Naive thymus-derived CD8-positive, alpha-beta T cell (primary cell): ENCODE measurements around the gene PCDH15. TPM values are rescaled to one million over a fixed set of nuclear protein-coding genes. Genes with fewer than 3 reads are reported as not detected.

Experiments
- ATAC-seq, 2 donors: fragments of 150-1000 bp; cut with Tn5 transposase in 1 of 2; sonication (Bioruptor Pico), chemical (Tn5 transposase) in 1 of 2; 1 replicate in 1 of 2; 2 replicates in 1 of 2; pipeline ENCODE4 v1.10.0; 2021; ENCODE audit warnings: mild to moderate bottlenecking in 2 of 2, moderate library complexity in 2 of 2
- POLR2A ChIA-PET: fragments of 350-600 bp; sonication (Branson Sonifier 250); formaldehyde crosslinking; loops from one replicate; lab custom pipeline; 2021; ENCODE audit warnings: antibody characterized with exemption; lab: Charles Lee
- DNase-seq, 10 donors: peaks; one replicate each; pipeline versions ENCODE4 v3.0.0 to v3.0.0-alpha.2; 2020 to 2022
- H3K27ac Mint-ChIP-seq, 10 donors: one replicate each; pipeline ENCODE4 v1.8.0; 2020 to 2022; ENCODE audit warnings: mild to moderate bottlenecking in 10 of 10, mixed read lengths in 10 of 10, moderate library complexity in 4 of 10, inconsistent platforms in 1 of 10
- H3K27me3 Mint-ChIP-seq, 5 donors: one replicate each; pipeline ENCODE4 v1.8.0; 2021 to 2022; ENCODE audit warnings: mixed read lengths in 5 of 5
- H3K36me3 Mint-ChIP-seq, 3 donors: one replicate each; pipeline ENCODE4 v1.8.0; 2020 to 2022; ENCODE audit warnings: mixed read lengths in 3 of 3, mild to moderate bottlenecking in 2 of 3, inconsistent platforms in 1 of 3
- H3K4me1 Mint-ChIP-seq, 4 donors: one replicate each; pipeline ENCODE4 v1.8.0; 2021 to 2022; ENCODE audit warnings: mixed read lengths in 4 of 4
- H3K4me3 Mint-ChIP-seq, 10 donors: one replicate each; pipeline ENCODE4 v1.8.0; 2020 to 2022; ENCODE audit warnings: mild to moderate bottlenecking in 10 of 10, mixed read lengths in 10 of 10, moderate library complexity in 6 of 10, inconsistent platforms in 1 of 10
- H3K9me3 Mint-ChIP-seq, 9 donors: one replicate each; pipeline ENCODE4 v1.8.0; 2020 to 2022; ENCODE audit warnings: mixed read lengths in 9 of 9, mild to moderate bottlenecking in 3 of 9, inconsistent platforms in 1 of 9, moderate library complexity in 1 of 9
- microRNA-seq: library from miRNA; unstranded; fragments of <30 nt; microRNA quantifications from one replicate; pipeline ENCODE4 v1.2.0, GENCODE V29; 2022; ENCODE audit warnings: borderline microRNAs expressed
- polyA plus RNA-seq, 3 donors: library from polyadenylated mRNA; unstranded; fragments of 300-500 nt; fragmentation: Illumina TruSeq; gene quantifications; one replicate each; pipeline ENCODE4 v1.2.3, GENCODE V29; 2021
- total RNA-seq, 8 experiments: library from RNA in 2 of 8; stranded (reverse) in 2 of 8; gene quantifications; one replicate each; pipeline ENCODE4 v1.2.3 and lab custom pipeline; 2021 to 2026

PCDH15 gene
- total and polyA plus RNA-seq, 5 experiments from 2014 or later = not detected

GRCh38 chr10:53808677-53809372 is 992.2 kb downstream of the PCDH15 start:
- POLR2A ChIA-PET = no interaction called here
- Mint-ChIP-seq H3K27me3 (no peaks in the 10 kb centered on the region), H3K27ac (no peak overlapping the region), H3K36me3 (no peaks in the 10 kb centered on the region), H3K9me3 (peaks cover 0 to 32% (median 9%) of the 10 kb centered on the region in 9 donors), H3K4me3 (no peak overlapping the region), H3K4me1 (no peaks in the 10 kb centered on the region)
- DNase-seq = no peak
- no peak for ATAC-seq

DNA sequence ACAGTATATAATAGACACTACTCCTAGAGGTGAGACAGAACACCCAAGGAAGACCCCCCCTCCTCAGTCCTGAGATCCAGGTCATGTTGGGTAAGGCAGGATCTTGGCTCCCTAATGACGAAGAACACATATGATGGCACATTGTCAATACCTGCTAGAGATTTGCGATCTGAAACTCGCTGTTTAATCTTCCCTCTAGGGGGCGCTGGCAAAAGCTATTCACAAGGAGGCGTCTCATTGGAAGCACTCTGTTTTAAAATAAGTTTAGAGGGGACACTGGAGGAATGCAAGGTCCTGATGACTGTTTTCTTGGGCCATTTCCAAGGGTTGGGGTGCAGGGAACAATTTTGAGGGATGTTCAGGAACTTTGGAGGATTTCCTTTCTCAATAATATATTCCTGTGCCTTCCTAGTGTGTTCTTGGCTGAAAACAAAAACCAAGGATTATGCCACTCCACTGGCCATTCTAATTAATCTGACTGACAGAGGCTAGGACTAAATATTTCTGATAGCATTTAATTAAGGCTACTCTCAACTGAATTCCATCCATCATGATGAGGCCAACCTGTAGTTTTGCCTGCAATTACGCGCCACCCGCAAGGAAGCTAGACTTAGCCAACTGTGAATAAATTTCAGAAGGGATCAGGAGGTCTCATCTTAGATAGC is 1014.7 kb downstream of the PCDH15 start:
- ATAC-seq (no peak), DNase-seq (no peak)
- Mint-ChIP-seq H3K9me3 (peaks cover 0 to 18% (median 10%) of the 10 kb centered on the region in 9 donors), H3K36me3 (no peaks in the 10 kb centered on the region), H3K27me3 (no peaks in the 10 kb centered on the region), H3K4me1 (no peaks in the 10 kb centered on the region), H3K4me3 (no peak overlapping the region), H3K27ac (no peak overlapping the region)
- POLR2A ChIA-PET = no interaction called here

DNA sequence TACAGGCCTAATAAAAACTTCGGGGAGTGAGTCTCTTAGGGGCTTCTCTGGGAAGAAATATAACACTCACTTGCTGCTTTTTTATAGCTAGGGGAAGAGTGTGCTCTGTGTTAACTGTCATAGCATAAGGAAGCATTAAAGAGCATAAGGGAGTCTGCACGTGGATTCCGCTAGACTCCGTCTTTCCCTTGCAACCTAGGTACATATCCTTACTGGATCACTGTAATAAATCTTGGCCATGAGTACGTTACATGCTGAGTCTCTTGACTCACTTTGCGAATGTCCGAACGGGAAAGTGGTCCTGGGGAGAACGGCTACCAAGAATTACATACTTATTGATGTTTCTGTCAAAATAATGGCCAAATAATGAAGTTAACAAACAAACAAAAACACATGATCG is 1029.3 kb downstream of the PCDH15 start:
- Mint-ChIP-seq H3K36me3 (no peaks in the 10 kb centered on the region), H3K27me3 (no peaks in the 10 kb centered on the region), H3K4me3 (no peak overlapping the region), H3K9me3 (peaks cover 2 to 34% (median 10%) of the 10 kb centered on the region in 9 donors), H3K27ac (no peak overlapping the region), H3K4me1 (no peaks in the 10 kb centered on the region)
- POLR2A ChIA-PET = no interaction called here
- DNase-seq (no peak), ATAC-seq (no peak)

- H3K4me3 Mint-ChIP-seq = no peak overlapping the region
- H3K9me3 Mint-ChIP-seq = peaks cover 2 to 34% (median 10%) of the 10 kb centered on the region in 9 donors
- no peak overlapping the region for H3K27ac Mint-ChIP-seq
- no peaks in the 10 kb centered on the region for H3K36me3 Mint-ChIP-seq
- H3K27me3 Mint-ChIP-seq = no peaks in the 10 kb centered on the region
- ATAC-seq (no peak), DNase-seq (no peak)
- no peaks in the 10 kb centered on the region for H3K4me1 Mint-ChIP-seq
- POLR2A ChIA-PET = no interaction called here
Observed at GRCh38 chr10:53770903-53771302, 1030.1 kb downstream of the PCDH15 start.

GRCh38 chr10:53765311-53765710 is 1035.7 kb downstream of the PCDH15 start:
- POLR2A ChIA-PET = no interaction called here
- ATAC-seq = no peak
- H3K36me3 Mint-ChIP-seq = no peaks in the 10 kb centered on the region
- H3K27ac Mint-ChIP-seq = no peak overlapping the region
- H3K4me1 Mint-ChIP-seq = no peaks in the 10 kb centered on the region
- no peaks in the 10 kb centered on the region for H3K27me3 Mint-ChIP-seq
- H3K4me3 Mint-ChIP-seq = no peak overlapping the region
- peaks cover 0 to 19% (median 5%) of the 10 kb centered on the region in 9 donors for H3K9me3 Mint-ChIP-seq
- DNase-seq = no peak

GRCh38 chr10:53754596-53755250 is 1046.3 kb downstream of the PCDH15 start:
- ATAC-seq = no peak
- DNase-seq = no peak
- POLR2A ChIA-PET = no interaction called here
- no peak overlapping the region for H3K4me3 Mint-ChIP-seq
- H3K9me3 Mint-ChIP-seq = peaks cover 0 to 11% (median 3%) of the 10 kb centered on the region in 9 donors
- H3K36me3 Mint-ChIP-seq = no peaks in the 10 kb centered on the region
- H3K27me3 Mint-ChIP-seq = no peaks in the 10 kb centered on the region
- no peaks in the 10 kb centered on the region for H3K4me1 Mint-ChIP-seq
- H3K27ac Mint-ChIP-seq = no peak overlapping the region

Small RNAs within 50 kb of the gene (microRNA-seq; reads per million reads assigned to microRNA genes)
- not detected for gene MIR548F1
